Lung (tissue), 12 donors: ENCODE data around the gene OAF. TPM values are rescaled to one million over a fixed set of nuclear protein-coding genes. Genes with fewer than 3 reads are reported as not detected.
A peak's percentile ranks its signal among the peaks of the same experiment; 100 is the strongest.

Source experiments
- ATAC-seq: fragments of 200-7000 bp; cut with Tn5 transposase; one replicate; pipeline ENCODE4 v1.9.1; 2020; ENCODE audit warnings: moderate number of reproducible peaks; ENCODE audit not compliant: insufficient read depth, low FRiP score
- DNase-seq, 3 donors: peaks; one replicate each; pipeline ENCODE4 v3.0.0-alpha.2; 2013 to 2017
- H3K27ac ChIP-seq, 2 donors: one replicate each; pipeline ENCODE4 v1.5.1; 2013; ENCODE audit warnings: mild to moderate bottlenecking in 2 of 2, moderate library complexity in 2 of 2, control low read depth in 1 of 2, inconsistent platforms in 1 of 2, low read depth in 1 of 2, low read length in 1 of 2
- H3K27me3 ChIP-seq, 3 donors: one replicate each; pipeline ENCODE4 v1.5.1; 2013; ENCODE audit warnings: low read length in 2 of 3; ENCODE audit not compliant: control insufficient read depth in 3 of 3, insufficient read depth in 3 of 3
- H3K36me3 ChIP-seq, 4 donors: one replicate each; pipeline ENCODE4 v1.5.1; 2013; ENCODE audit warnings: low read length in 4 of 4, mild to moderate bottlenecking in 1 of 4, moderate library complexity in 1 of 4; ENCODE audit not compliant: control insufficient read depth in 4 of 4, insufficient read depth in 4 of 4
- H3K4me1 ChIP-seq, 5 donors: one replicate each; pipeline ENCODE4 v1.5.1; 2013; ENCODE audit warnings: low read length in 5 of 5, mild to moderate bottlenecking in 2 of 5, moderate library complexity in 1 of 5; ENCODE audit not compliant: control insufficient read depth in 5 of 5, insufficient read depth in 5 of 5
- H3K4me3 ChIP-seq: one replicate; pipeline ENCODE4 v1.5.1; 2013; ENCODE audit warnings: mild to moderate bottlenecking, control low read depth, moderate library complexity
- H3K9ac ChIP-seq, 2 donors: one replicate each; pipeline ENCODE4 v1.5.1; 2013; ENCODE audit warnings: low read length in 2 of 2, control low read depth in 1 of 2; ENCODE audit not compliant: insufficient read depth in 1 of 2
- H3K9me3 ChIP-seq, 4 donors: one replicate each; pipeline ENCODE4 v1.5.1; 2013; ENCODE audit warnings: low read length in 3 of 4, mild to moderate bottlenecking in 1 of 4, moderate library complexity in 1 of 4; ENCODE audit not compliant: control insufficient read depth in 4 of 4, insufficient read depth in 3 of 4
- WGBS, 2 donors: extraction: QIAGEN DNeasy Blood & Tissue Kit; methylation state at CpG; one replicate each; pipeline ENCODE4 v1.1.7; 2013; 5-methylcytosine and 5-hydroxymethylcytosine counted together
- polyA plus RNA-seq, 2 donors: library from polyadenylated mRNA; stranded (reverse); fragments of 200-250 nt; gene quantifications; one replicate each; pipeline ENCODE4 v1.2.1, GENCODE V29; 2013
- total RNA-seq, 2 donors: library from RNA; depleted of rRNA in 1 of 2; stranded (reverse); fragments of >200 nt in 1 of 2; gene quantifications; one replicate each; pipeline ENCODE4 v1.2.1, GENCODE V29; 2014 to 2021
- TF ChIP-seq, protein P1 (sequence below): IDR thresholded peaks from 2 replicates; pipeline ENCODE4 v1.5.1; 2012; ENCODE audit warnings: mild to moderate bottlenecking; ENCODE audit errors: control extremely low read depth, extremely low read depth
- donor health status: control.
- donor health status: control.
- donor health status: Bipolar disorder and iron deficiency.
- donor health status: healthy.
- donor health status: DM: yes; HTN: yes; CAD: no.

OAF gene
- total and polyA plus RNA-seq, 4 donors = 7.7 to 27.4 (median 12.0) TPM

GRCh38 chr11:120209746-120210625, 846 bp upstream of the OAF start:
- Histone ChIP-seq H3K4me3 (peak overlapping the region; percentile 2), H3K9ac (peak overlapping the region in 1 of 2 donors; percentile 92), H3K27ac (peak overlapping the region in 1 of 2 donors; percentile 43), H3K27me3 (no peaks in the 10 kb centered on the region), H3K36me3 (peaks cover 0 to 5% (median 0%) of the 10 kb centered on the region in 4 donors), H3K9me3 (no peaks in the 10 kb centered on the region), H3K4me1 (peaks cover 0 to 38% (median 9%) of the 10 kb centered on the region in 5 donors)
- WGBS, 2 donors = 18 to 20% methylated on average over 26 of the region's 26 CpGs
- peak in 1 of 3 donors; percentile 32 for DNase-seq
- no peak for ATAC-seq
- TF ChIP-seq, protein P1, sequence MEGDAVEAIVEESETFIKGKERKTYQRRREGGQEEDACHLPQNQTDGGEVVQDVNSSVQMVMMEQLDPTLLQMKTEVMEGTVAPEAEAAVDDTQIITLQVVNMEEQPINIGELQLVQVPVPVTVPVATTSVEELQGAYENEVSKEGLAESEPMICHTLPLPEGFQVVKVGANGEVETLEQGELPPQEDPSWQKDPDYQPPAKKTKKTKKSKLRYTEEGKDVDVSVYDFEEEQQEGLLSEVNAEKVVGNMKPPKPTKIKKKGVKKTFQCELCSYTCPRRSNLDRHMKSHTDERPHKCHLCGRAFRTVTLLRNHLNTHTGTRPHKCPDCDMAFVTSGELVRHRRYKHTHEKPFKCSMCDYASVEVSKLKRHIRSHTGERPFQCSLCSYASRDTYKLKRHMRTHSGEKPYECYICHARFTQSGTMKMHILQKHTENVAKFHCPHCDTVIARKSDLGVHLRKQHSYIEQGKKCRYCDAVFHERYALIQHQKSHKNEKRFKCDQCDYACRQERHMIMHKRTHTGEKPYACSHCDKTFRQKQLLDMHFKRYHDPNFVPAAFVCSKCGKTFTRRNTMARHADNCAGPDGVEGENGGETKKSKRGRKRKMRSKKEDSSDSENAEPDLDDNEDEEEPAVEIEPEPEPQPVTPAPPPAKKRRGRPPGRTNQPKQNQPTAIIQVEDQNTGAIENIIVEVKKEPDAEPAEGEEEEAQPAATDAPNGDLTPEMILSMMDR = no peak

DNA sequence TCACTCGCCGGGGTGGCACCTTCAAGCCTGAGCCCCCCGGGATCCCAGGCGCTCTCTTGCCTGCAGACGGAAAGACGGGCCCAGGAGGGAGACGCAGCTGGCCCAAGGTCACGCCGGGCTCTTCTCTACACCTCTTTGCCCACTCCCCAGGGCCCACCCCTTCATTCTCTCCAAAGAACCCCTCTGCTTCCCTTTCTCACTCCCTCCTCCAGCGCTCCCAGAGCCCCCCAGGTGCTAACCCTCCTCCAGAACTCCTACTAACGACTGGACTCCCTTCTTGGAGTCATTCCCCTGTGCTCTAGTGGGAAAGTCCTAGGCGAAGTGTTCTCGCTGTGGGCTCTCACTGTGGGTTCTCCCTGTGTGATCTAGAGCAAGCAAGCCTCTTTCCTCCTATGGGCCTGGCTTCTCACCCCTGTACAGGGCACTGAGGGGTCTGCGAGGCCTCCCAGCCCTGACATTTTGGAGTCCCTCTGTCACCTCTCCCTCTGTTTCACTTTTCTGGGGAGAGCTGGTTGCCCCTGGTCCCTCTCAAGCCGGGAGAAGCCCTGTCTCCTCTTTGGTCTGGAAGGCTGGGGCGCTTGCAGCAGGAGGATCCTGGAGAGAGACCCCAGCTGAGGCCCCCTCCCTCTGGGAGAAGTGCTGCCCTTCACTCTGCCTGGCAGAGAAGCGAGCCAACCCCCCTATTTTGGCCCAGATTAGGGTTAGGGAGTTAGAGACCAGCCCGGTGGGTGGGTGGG, 858 bp downstream of the OAF start:
- DNase-seq (no peak), ATAC-seq (no peak)
- Histone ChIP-seq H3K4me1 (peaks cover 0 to 48% (median 9%) of the 10 kb centered on the region in 5 donors), H3K27ac (peak overlapping the region in 1 of 2 donors; percentile 1), H3K9me3 (no peaks in the 10 kb centered on the region), H3K9ac (peak overlapping the region in 1 of 2 donors; percentile 26), H3K36me3 (peaks cover 0 to 5% (median 0%) of the 10 kb centered on the region in 4 donors), H3K27me3 (no peaks in the 10 kb centered on the region), H3K4me3 (peak overlapping the region; percentile 52)
- 27 to 30% methylated on average over 15 to 18 of the region's 18 CpGs for WGBS, 2 donors
- TF ChIP-seq, protein P1 = no peak

- Histone ChIP-seq H3K4me3 (no peak overlapping the region), H3K27ac (no peak overlapping the region), H3K9me3 (no peaks in the 10 kb centered on the region), H3K4me1 (peaks cover 0 to 48% (median 9%) of the 10 kb centered on the region in 5 donors), H3K36me3 (peaks cover 0 to 5% (median 0%) of the 10 kb centered on the region in 4 donors), H3K27me3 (no peaks in the 10 kb centered on the region), H3K9ac (peak overlapping the region in 1 of 2 donors; percentile 64)
- TF ChIP-seq, protein P1 = no peak
- WGBS, 2 donors = 65 to 68% methylated on average over 13 of the region's 13 CpGs
- ATAC-seq (no peak), DNase-seq (peak in 1 of 3 donors; percentile 24)
These were observed 1.5 kb downstream of the OAF start for GRCh38 chr11:120212259-120212878.
